ENCODE measurements around the gene CCDC78.

Gene CCDC78

DNA sequence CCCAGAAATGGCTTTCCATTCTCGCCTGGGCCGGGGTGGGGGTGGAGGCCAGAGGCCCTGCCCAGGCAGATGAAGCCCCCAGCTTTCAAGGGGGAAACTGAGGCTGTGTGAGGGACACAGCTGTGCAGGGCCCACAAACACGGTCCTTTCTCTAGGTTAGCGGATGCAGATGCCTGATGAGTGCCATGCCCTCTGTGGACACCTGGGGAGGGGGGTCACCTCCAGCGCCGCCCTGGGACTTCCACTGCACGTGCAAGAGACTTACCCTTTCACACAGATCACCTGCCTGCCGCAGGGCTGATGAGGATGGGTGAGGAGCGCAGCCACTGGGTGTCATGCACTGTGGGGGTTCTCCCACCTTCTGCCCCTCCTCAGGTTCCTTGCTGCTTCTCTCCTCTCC, 7.9 kb downstream of the CCDC78 start:
- TF ChIP-seq, protein P1, sequence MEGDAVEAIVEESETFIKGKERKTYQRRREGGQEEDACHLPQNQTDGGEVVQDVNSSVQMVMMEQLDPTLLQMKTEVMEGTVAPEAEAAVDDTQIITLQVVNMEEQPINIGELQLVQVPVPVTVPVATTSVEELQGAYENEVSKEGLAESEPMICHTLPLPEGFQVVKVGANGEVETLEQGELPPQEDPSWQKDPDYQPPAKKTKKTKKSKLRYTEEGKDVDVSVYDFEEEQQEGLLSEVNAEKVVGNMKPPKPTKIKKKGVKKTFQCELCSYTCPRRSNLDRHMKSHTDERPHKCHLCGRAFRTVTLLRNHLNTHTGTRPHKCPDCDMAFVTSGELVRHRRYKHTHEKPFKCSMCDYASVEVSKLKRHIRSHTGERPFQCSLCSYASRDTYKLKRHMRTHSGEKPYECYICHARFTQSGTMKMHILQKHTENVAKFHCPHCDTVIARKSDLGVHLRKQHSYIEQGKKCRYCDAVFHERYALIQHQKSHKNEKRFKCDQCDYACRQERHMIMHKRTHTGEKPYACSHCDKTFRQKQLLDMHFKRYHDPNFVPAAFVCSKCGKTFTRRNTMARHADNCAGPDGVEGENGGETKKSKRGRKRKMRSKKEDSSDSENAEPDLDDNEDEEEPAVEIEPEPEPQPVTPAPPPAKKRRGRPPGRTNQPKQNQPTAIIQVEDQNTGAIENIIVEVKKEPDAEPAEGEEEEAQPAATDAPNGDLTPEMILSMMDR (IDR thresholded peaks at IDR 0.05; ENCODE audit: insufficient read depth, low read length, poor library complexity, severe bottlenecking) = no peak
- no peak for TF ChIP-seq EZH2phosphoT487 (conservative IDR thresholded peaks at IDR 0.05; ENCODE audit: low read length)
- Histone ChIP-seq H4K20me1 (ENCODE audit: low read depth, low read length) (no peaks in the 10 kb centered on the region; the same call in 1 of the 2 replicates), H3K79me2 (ENCODE audit: insufficient read depth, low read length) (no peaks in the 10 kb centered on the region), H3K4me2 (ENCODE audit: low read depth, low read length, poor library complexity, severe bottlenecking) (no peak overlapping the region), H3K9me2 (replicated peaks; ENCODE audit: insufficient read depth, low read length) (no peaks in the 10 kb centered on the region), H3K9me3 (ENCODE audit: insufficient read depth, low read length) (no peaks in the 10 kb centered on the region), H3F3A (ENCODE audit: insufficient read depth) (0 out of 2 replicates have a peak, but pooled peaks cover 3% of the 10 kb centered on the region), H3K27ac (ENCODE audit: low read depth, low read length) (no peak overlapping the region), H3K4me3 (ENCODE audit: insufficient read depth, low read length, poor library complexity, severe bottlenecking) (no peak overlapping the region), H3K36me3 (ENCODE audit: low read length) (no peaks in the 10 kb centered on the region), H2AFZ (ENCODE audit: low read depth, low read length, severe bottlenecking) (no peak overlapping the region), H3K27me3 (ENCODE audit: low read length) (no peaks in the 10 kb centered on the region), H3K9ac (ENCODE audit: low read length) (no peak overlapping the region)

DNA sequence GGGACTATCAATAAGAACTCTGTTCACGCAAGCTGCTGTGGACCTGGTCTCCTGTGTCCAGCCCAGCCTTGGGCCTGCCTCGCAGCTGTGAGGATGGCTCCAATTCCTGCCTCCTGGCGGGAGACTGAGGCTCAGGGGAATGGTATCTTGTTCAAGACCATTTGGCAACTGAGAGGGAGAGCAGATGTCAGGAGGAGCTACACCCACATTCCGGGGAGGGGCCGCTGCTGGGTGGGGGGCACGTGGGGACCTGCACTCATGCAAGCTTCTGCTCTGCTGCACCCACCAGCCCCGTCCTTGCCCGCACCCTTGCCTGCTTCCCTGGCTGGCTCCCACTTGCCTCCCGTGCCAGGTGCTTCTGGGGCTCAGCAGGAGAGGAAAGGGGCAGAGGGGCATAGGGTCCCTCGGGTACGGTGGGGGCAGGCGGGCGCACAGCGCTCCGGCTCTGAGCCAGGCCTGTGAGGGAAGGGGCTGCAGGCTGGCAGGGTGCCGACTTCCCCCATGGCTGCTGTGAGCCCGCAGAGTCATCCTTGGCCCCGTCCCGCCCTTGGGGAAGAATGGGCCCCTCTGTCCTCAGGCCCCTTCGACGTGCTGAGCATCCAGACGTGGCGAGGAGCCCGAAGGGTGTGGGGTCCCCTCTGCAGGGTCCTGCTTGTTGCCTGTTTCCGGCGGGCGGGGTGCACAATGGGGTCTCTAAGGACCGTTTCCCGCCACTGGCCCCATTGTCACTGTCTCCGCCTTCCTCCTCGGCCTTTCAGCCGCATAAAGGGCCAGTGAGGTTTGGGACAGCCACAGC, 8.6 kb downstream of the CCDC78 start:
- no peak overlapping the region for H3K4me2 ChIP-seq (ENCODE audit: low read depth, low read length, poor library complexity, severe bottlenecking)
- H2AFZ ChIP-seq (ENCODE audit: low read depth, low read length, severe bottlenecking) = no peak overlapping the region
- 0 out of 2 replicates have a peak, but pooled peaks cover 3% of the 10 kb centered on the region for H3F3A ChIP-seq (ENCODE audit: insufficient read depth)
- no peaks in the 10 kb centered on the region for H3K9me2 ChIP-seq (replicated peaks; ENCODE audit: insufficient read depth, low read length)
- no peak overlapping the region for H3K4me3 ChIP-seq (ENCODE audit: insufficient read depth, low read length, poor library complexity, severe bottlenecking)
- H3K79me2 ChIP-seq (ENCODE audit: insufficient read depth, low read length) = no peaks in the 10 kb centered on the region
- H3K27ac ChIP-seq (ENCODE audit: low read depth, low read length) = no peak overlapping the region
- H3K36me3 ChIP-seq (ENCODE audit: low read length) = no peaks in the 10 kb centered on the region
- TF ChIP-seq, protein P1 (IDR thresholded peaks at IDR 0.05; ENCODE audit: insufficient read depth, low read length, poor library complexity, severe bottlenecking) = no peak
- TF ChIP-seq EZH2phosphoT487 (conservative IDR thresholded peaks at IDR 0.05; ENCODE audit: low read length) = no peak
- no peaks in the 10 kb centered on the region for H3K9me3 ChIP-seq (ENCODE audit: insufficient read depth, low read length)
- no peaks in the 10 kb centered on the region for H3K27me3 ChIP-seq (ENCODE audit: low read length)
- H3K9ac ChIP-seq (ENCODE audit: low read length) = no peak overlapping the region
- no peaks in the 10 kb centered on the region; the same call in 1 of the 2 replicates for H4K20me1 ChIP-seq (ENCODE audit: low read depth, low read length)

DNA sequence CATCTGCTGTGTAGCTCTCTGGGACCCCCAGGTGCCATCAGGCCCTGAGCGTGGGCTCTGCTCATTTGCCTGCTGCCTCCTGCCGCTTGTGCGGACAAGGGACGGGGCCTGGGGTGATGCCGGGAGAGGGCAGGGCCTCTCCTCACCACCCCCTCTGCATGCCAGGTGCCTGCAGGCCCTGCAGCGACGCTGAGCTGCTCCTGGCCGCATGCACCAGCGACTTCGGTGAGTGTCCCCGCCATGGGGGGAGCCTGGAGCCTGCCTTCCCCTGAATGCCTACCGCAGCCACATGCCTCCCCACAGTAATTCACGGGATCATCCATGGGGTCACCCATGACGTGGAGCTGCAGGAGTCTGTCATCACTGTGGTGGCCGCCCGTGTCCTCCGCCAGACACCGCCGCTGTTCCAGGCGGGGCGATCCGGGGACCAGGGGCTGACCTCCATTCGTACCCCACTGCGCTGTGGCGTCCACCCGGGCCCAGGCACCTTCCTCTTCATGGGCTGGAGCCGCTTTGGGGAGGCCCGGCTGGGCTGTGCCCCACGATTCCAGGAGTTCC, 9.4 kb downstream of the CCDC78 start:
- Histone ChIP-seq H3K27ac (ENCODE audit: low read depth, low read length) (no peak overlapping the region), H3F3A (ENCODE audit: insufficient read depth) (0 out of 2 replicates have a peak, but pooled peaks cover 3% of the 10 kb centered on the region), H3K9ac (ENCODE audit: low read length) (no peak overlapping the region), H4K20me1 (ENCODE audit: low read depth, low read length) (no peaks in the 10 kb centered on the region; the same call in 1 of the 2 replicates), H3K79me2 (ENCODE audit: insufficient read depth, low read length) (no peaks in the 10 kb centered on the region), H3K4me2 (ENCODE audit: low read depth, low read length, poor library complexity, severe bottlenecking) (no peak overlapping the region), H3K9me3 (ENCODE audit: insufficient read depth, low read length) (no peaks in the 10 kb centered on the region), H3K27me3 (ENCODE audit: low read length) (no peaks in the 10 kb centered on the region), H3K4me3 (ENCODE audit: insufficient read depth, low read length, poor library complexity, severe bottlenecking) (no peak overlapping the region), H3K36me3 (ENCODE audit: low read length) (no peaks in the 10 kb centered on the region), H2AFZ (ENCODE audit: low read depth, low read length, severe bottlenecking) (no peak overlapping the region), H3K9me2 (replicated peaks; ENCODE audit: insufficient read depth, low read length) (no peaks in the 10 kb centered on the region)
- TF ChIP-seq EZH2phosphoT487 (conservative IDR thresholded peaks at IDR 0.05; ENCODE audit: low read length) = no peak
- TF ChIP-seq, protein P1 (IDR thresholded peaks at IDR 0.05; ENCODE audit: insufficient read depth, low read length, poor library complexity, severe bottlenecking) = no peak
